ENCODE data around the gene SARNP.
"Not testable (repeated sequence)": the region's sequence is repeated elsewhere in the genome, so short reads cannot be mapped to it uniquely, and the experiment has no call there.

Gene SARNP

DNA sequence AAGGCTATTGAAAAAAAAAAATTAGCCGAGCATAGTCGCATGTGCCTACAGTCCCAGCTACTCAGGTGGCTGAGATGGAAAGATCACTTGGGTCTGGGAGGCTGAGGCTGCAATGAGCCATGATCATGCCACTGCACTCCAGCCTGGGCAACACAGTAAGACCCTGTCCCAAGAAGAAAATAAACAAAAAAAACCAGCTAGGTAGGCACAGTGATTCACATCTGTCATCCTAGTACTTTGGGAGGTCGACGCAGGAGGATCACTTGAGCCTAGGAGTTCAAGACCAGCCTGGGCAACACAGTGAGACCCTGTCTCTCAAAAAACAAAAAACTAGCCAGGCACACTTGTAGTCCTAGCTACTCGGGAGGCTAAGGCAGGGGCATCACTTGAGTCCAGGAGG is 8.2 kb downstream of the SARNP start:
- DNase-seq (ENCODE audit: low read depth, low spot score): no peak
- no peak overlapping the region for H3K27ac ChIP-seq

DNA sequence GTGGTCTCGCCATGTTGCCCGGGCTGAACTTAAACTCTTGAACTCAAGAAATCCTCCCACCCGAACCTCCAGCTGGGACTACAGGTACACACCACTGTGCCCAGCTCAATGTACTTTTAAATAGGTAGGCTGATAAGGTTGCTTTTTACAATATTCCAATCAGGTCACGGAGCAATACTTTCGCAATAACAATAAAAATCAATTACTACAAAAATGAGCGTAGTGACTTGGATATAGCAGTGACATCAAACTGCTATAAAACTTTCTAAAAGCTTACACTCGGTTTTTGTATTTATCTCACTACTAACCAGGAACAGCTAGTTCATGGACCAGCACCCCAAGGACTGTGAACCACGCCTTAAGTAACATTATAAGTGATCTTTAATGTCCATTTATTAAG is 10.5 kb downstream of the SARNP start:
- DNase-seq (ENCODE audit: low read depth, low spot score): no peak
- no peak overlapping the region for H3K27ac ChIP-seq

DNA sequence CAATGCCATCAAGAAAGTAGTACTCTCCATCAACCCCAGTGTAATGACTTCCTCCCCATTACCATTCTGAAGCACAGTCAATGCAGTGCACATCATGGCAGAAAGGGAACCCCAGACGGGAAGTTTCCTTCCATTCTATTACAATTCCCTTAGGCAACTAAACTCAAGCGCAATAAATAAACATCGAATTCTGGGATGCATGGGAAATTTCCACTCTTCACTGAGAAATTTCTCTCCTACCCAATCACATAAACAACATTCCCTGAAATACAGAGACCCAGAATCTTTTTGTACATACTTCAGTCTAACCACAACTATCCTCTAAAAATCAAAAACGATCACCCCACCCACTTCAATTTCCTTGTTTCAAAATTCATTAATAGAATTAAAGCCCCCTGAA is 20.0 kb downstream of the SARNP start:
- no peak overlapping the region for H3K27ac ChIP-seq

DNA sequence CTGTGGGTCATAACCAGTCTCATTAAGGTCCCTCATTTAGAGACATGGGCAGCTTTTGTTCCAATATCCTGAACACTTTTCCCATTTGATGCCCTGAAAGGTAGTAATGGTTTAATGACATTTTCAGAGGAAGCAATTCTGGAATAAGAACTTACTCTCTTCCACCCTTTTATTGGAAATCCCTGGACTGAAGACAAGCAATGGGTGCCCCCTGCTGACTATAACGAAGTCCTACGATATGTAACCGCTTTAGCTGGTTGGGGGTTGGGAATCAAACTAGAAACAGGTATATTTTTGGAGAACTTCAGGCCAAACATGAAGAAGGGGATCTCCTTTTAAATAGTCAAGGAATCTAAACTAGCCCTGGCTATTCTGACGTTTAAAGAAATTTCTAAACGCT is 20.5 kb downstream of the SARNP start:
- no peak overlapping the region for H3K27ac ChIP-seq
- DNase-seq (ENCODE audit: low read depth, low spot score): no peak

More for the DNA sequence above, 20.0 kb downstream of the SARNP start:
- DNase-seq (ENCODE audit: low read depth, low spot score): no peak

DNA sequence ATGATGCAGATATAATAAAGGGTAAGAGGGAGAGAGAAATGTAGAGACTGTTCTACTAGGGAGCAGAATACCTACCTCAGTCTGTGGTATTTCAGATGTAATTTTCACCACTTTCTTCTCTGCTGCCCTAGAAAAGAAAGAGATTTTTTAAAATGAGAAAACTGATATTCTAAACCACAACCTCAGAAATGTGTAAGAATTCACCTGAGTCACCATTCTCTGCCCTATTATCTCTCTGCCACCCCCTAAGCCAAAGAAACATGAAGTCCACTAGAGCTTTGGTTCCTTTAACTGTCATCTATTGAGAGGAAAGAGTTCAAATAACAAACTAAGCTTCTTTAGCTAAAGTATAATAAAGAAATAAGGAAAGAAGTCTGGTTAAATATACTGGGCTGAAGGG is 21.6 kb downstream of the SARNP start:
- H3K27ac ChIP-seq: no peak overlapping the region
- DNase-seq (ENCODE audit: low read depth, low spot score): no peak

DNA sequence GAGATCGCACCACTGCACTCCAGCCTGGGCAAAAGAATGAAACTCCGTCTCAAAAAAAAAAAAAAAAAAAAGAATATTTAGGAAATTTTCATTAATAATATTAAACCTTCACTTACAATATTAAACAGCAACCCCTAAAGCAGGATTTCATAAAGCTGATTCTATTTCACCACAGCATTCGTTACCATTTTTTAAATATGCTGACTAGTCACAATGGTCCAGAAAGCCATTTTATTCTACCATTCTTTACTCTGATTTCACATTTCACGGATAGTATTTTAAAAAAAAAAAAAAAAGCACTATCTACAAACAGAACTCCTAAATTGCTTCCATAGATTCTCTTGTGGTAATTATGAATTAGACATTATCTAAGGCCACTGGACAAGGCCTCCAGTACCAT is 27.6 kb downstream of the SARNP start:
- no peak overlapping the region for H3K27ac ChIP-seq
- DNase-seq (ENCODE audit: low read depth, low spot score): no peak

DNA sequence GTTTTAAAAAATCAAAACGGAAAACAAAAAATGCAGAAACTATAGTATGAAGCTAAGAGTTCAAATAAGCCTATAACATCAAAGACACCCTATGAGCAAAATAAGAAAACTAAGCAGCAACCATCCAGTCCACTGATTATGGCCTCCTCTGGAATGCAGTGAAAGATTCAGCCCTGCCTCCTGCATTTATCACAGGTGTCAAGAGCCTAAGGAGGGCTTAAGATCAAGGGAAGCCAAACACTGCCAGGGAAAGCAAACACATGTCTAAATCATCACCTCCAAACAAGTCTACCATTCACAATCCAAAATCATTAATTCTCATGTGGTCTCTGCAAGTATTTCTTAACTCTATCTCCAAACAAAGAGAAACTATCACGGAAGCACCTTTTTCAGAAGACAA is 28.4 kb downstream of the SARNP start:
- no peak for DNase-seq (ENCODE audit: low read depth, low spot score)
- no peak overlapping the region for H3K27ac ChIP-seq

DNA sequence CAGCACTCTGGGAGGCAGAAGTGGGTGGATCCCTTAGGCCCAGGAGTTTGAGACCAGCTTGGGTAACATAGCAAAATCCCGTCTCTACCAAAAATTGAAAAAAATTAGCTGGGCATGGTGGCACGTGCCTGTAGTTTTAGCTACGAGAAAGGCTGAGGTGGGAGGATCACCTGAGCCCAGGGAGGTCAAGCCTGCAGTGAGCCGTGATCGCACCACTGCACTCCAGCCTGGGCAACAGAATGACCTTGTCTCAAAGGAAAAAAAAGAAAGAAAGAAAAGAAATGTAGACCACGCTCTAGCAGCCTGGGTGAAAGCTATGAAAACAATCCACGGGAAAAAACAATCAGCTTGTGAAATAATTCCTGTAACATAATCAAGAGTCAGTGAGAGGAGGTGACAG is 29.0 kb downstream of the SARNP start:
- no peak overlapping the region for H3K27ac ChIP-seq
- DNase-seq (ENCODE audit: low read depth, low spot score): no peak

DNA sequence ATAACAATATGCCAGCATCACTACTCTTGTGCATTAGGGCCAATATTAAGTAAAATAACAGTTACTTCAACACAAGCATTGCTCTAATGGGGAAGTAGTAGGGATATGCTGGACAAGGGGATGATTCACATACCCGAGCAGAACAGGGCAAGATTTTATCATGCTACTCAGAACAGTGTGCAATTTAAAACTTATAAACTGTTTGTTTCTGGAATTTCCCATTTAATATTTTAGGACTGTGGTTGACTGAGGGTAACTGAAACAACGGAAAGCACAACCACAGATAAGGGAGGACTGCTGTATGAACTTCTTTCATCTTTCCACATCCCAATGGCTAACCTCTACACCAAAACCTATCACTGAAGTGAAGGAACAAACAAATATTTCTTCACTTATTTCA is 36.8 kb downstream of the SARNP start:
- DNase-seq (ENCODE audit: low read depth, low spot score): no peak
- H3K27ac ChIP-seq: no peak overlapping the region

DNA sequence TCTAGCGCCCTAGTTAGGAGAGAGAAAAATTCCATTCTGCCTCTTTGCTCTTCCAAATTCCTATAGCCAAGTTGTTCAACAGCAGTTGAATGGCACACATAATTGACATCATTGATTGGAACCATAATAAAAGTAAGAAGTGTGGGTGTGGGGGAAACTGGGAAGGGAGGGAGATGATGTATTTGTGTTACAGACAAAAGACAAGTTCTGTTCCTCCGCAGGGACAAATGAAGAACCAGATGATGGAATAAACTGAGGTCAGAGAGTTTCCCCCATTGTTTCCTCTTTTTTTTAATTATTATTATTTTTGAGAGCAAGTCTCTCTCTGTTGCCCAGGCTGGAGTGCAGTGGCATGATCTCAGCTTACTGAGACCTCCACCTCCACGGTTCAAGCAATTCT is 39.7 kb downstream of the SARNP start:
- no peak for DNase-seq (ENCODE audit: low read depth, low spot score)
- no peak overlapping the region for H3K27ac ChIP-seq

DNA sequence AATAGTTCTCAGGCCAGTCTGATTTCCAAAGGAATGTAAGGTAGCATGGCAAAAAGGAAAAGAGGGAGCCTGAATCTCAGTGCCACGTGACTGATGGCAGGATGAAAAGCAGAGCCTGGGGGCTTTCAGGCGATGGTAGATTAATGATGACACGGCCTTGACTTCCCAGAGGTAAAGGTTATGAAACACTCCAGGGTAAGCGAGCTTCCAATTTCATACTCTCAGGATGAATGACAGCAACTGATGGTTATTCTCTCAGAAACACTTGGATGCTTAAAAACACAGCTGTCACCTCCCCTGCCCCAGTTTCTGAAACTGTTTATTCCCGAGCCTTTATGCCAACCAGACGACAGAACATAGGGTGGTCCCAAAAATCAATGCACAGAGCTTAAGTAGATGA is 45.8 kb downstream of the SARNP start:
- H3K27ac ChIP-seq: no peak overlapping the region
- no peak for DNase-seq (ENCODE audit: low read depth, low spot score)

DNA sequence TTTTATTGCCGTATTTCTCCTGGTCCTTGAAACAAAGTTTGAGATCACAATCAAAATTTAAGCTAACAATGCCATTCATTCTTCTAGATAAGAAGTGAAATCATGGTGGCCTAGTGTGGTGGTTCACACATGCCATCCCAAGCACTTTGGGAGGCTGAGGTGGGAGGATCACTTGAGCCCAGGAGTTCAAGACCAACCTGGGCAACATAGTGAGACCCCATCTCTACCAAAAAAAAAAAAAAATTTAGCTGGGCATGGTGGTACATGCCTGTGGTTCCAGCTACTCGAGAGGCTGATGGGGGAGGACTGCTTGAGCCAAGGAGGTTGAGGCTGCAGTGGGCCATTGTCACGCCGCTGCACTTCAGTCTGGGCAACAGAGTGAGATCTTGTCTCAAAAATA is 50.4 kb downstream of the SARNP start:
- H3K27ac ChIP-seq: no peak overlapping the region
- DNase-seq (ENCODE audit: low read depth, low spot score): no peak

DNA sequence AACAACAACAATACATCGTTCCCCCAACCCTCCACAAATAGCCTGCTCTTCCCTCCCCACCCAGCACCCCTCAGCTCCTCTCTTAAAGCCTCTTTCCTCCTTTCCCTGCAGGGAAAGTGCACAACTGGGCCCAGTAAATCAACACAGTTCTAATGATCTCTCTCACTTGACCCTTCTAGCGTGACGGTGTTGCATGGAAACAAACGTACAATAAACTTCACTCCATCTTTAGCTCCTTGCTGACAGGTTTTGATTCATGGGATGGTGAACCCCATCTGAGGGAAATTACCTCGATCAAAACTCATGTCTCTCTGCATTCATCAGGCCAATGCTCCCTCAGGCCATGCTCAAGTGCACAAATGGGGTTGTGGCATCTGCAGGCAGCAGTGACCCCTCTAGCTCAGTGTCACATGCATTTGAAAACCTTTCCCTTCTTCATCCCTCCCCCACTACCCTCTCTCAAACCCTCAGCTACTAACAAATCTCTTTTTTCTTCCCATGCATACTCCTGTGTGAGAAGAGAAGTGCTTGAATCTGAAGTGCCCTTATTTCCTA is 51.7 kb downstream of the SARNP start:
- DNase-seq (ENCODE audit: low read depth, low spot score): no peak
- no peak overlapping the region for H3K27ac ChIP-seq

DNA sequence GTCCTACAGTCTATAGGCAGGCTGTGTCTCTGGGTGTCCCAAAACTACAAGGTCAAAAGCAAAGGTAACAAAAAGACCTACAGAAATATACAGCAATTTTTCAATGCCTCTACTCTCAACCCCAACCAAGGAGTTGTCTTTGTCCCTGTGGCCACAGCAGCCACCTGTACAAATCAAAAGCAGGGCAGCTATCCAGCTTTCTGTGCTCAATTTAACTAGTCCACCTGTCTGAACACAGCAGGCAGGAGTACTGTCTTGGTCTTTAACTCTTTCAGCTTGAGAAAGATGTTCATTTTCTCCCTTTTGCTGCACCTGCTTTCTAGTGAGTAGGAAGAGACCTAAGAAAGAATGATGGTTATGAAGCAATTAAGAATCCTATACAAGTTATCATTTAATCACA is 54.9 kb downstream of the SARNP start:
- no peak overlapping the region for H3K27ac ChIP-seq
- no peak for DNase-seq (ENCODE audit: low read depth, low spot score)

DNA sequence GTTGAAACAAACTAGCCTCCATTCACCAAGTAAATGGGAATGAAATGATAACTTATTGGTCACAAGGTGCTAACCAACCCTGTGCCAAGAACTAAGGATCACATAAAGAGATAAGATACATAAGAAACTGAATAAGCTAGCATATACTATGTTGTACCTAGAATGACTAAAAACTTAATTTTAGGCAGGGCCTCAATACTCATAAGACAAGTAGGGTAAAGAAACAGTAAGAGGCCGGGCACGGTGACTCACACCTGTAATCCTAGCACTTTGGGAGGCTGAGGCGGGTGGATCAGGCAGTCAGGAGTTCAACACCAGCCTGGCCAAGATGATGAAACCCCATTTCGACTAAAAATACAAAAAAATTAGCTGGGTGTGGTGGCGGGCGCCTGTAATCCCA is 56.9 kb downstream of the SARNP start:
- DNase-seq (ENCODE audit: low read depth, low spot score): no peak
- no peak overlapping the region for H3K27ac ChIP-seq

DNA sequence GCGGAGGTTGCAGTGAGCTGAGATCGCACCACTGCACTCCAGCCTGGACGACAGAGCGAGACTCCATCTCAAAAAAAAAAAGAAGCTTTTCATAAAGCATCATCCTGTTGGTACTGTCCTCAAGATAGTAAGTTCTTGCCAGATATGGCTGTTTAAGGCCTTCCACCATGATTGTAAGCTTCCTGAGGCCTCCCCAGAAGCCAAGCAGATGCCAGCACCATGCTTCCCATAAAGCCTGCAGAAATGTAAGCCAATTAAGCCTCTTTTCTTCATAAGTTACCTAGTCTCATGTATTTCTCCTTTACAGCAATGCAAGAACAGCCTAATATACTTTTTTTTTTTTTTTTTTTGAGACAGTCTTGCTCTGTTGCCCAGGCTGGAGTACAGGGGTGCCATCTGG is 58.9 kb downstream of the SARNP start:
- not testable (repeated sequence) for H3K27ac ChIP-seq; DNase-seq (ENCODE audit: low read depth, low spot score)

DNA sequence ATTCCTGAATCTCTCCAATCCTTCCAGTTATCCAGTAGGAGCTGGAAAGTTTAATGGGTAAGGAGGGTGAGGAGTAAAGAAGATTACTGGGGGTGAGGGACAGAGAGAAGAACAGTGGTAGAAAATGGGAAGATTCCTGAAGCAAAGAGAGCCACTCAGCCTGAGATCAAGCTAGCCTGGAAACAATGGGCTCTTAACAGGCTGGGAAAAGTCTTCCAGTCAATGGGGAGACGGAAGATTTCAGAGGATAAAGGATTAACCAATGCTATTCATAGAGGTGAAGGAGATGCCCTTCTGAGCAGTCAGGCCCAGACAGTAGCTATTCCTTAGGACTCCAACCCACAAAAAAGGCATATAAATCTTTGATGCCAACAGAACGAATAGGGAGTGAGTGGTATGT is 59.8 kb downstream of the SARNP start:
- H3K27ac ChIP-seq: no peak overlapping the region
- no peak for DNase-seq (ENCODE audit: low read depth, low spot score)

DNA sequence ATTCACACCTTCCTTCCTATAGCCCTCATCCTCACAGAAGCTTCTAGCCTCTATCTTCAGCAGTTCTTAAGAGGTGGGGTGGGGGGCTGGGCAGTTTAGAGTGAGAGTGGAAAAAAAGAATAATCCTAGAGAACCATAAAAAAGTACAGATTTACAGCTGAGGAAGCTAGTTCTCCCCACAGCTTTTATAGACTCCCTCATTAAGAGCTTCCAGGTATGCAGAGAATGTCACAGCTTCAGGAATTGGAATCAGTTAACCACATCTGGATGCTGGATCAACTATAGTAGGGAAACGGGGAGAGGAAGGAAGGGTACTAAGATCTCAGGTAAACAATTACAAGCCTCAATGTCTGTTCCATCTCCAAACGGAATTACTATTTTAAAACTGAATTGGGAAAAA is 62.3 kb downstream of the SARNP start:
- no peak overlapping the region for H3K27ac ChIP-seq
- no peak for DNase-seq (ENCODE audit: low read depth, low spot score)

DNA sequence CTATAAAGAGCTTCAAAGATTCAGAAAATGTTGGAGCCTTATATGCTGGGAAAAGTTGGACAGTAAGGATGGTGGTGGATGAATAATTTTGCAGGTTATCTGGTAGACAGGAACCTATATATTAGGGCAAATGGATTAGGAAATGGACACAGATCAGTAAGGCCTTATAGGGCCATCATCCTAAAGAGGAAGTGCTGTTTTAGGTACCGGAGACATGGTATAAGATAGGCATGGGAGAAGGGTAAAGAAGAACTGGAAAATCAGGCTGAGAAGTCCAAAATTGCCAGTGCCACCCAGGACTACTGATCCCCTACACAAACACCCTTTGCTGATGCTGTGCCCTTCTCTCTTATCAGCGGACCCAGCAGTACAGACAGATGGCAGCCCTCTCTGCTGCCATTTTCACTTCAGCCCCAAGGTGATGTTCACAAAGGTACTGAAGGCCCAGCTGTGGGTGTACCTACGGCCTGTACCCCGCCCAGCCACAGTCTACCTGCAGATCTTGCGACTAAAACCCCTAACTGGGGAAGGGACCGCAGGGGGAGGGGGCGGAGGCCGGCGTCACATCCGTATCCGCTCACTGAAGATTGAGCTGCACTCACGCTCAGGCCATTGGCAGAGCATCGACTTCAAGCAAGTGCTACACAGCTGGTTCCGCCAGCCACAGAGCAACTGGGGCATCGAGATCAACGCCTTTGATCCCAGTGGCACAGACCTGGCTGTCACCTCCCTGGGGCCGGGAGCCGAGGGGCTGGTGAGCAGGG is 69.1 kb downstream of the SARNP start:
- no peak overlapping the region for H3K27ac ChIP-seq
- DNase-seq (ENCODE audit: low read depth, low spot score): no peak

DNA sequence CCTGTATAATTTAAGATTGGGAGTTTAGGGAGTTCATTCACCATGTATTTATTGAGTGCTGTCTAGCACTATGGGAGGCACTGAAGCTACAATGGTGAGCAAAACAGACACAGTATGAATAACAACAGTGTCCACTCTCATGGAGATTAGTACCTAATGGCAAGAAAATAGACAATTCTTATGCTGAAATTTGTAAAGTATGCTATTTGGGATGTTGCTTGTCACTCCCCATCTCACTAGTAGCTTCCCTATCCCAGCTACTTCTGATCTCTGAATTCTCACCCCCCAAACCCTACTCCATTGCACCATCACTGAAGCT is 70.7 kb downstream of the SARNP start:
- no peak for DNase-seq (ENCODE audit: low read depth, low spot score)
- H3K27ac ChIP-seq: no peak overlapping the region

DNA sequence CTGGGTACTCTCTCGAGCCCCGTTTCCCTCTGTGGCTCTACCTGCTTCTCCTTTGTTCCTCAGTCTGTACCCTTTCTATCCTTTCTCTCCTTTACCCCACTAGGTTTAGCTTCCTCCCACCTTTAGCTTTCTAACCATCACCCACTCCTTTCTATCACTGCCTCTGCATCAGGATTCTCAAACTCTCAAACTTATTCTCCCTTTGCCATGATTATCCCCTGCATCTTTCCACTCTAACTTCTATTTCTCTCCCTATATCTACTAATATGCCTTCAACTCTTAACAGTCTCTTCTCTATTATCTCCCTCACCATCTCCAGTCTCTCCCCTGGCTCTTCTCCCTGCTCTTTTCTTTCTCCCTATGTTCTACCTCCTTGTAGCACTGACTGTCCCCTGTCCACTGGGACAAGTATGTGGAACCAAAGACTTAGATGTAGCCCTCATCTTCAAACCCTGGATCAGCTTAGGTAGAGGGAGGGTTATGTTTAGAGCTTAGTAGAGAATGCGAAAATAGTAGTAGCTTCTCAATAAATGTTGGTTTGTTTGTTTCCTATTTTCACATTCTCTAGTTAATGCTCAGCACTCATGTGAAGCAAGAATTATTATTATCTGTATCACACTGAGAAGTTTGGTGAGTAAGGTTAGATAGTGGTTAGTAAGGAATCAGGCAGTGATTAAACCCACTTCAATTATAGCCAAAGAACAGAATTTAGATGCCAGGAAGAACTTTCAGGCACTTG is 71.2 kb downstream of the SARNP start:
- no peak for DNase-seq (ENCODE audit: low read depth, low spot score)
- H3K27ac ChIP-seq: no peak overlapping the region
